ENCODE measurements around the gene GH2. TPM values are rescaled to one million over a fixed set of nuclear protein-coding genes. Genes with fewer than 3 reads are reported as not detected.

Gene GH2
- total RNA-seq, 1 donor from 2014 or later = not detected

- Histone ChIP-seq H3K27me3 (no peaks in the 10 kb centered on the region), H2AFZ (replicated peaks) (no peak overlapping the region), H3K79me2 (ENCODE audit: low read depth) (peaks cover 38% of the 10 kb centered on the region), H4K20me1 (ENCODE audit: low read depth) (peaks cover 3% of the 10 kb centered on the region), H3K4me1 (peaks cover 11% of the 10 kb centered on the region), H3K27ac (no peak overlapping the region), H3K4me3 (no peak overlapping the region), H3K4me2 (no peak overlapping the region), H3K9ac (no peak overlapping the region), H3K36me3 (peaks cover 5% of the 10 kb centered on the region), H3F3A (ENCODE audit: low read depth) (peaks cover 21% of the 10 kb centered on the region), H3K9me3 (ENCODE audit: low read depth) (no peaks in the 10 kb centered on the region)
- Mint-ChIP-seq H3K27me3 (ENCODE audit: insufficient read depth, low read depth) (peaks cover 11% of the 10 kb centered on the region), H3K27ac (no peak overlapping the region), H3K9me3 (no peaks in the 10 kb centered on the region), H3K4me1 (peaks cover 23% of the 10 kb centered on the region), H3K4me3 (no peak overlapping the region), H3K36me3 (peaks cover 32% of the 10 kb centered on the region)
- no peak for TF ChIP-seq EZH2phosphoT487 (IDR thresholded peaks at IDR 0.05)
- TF ChIP-seq, protein P1, sequence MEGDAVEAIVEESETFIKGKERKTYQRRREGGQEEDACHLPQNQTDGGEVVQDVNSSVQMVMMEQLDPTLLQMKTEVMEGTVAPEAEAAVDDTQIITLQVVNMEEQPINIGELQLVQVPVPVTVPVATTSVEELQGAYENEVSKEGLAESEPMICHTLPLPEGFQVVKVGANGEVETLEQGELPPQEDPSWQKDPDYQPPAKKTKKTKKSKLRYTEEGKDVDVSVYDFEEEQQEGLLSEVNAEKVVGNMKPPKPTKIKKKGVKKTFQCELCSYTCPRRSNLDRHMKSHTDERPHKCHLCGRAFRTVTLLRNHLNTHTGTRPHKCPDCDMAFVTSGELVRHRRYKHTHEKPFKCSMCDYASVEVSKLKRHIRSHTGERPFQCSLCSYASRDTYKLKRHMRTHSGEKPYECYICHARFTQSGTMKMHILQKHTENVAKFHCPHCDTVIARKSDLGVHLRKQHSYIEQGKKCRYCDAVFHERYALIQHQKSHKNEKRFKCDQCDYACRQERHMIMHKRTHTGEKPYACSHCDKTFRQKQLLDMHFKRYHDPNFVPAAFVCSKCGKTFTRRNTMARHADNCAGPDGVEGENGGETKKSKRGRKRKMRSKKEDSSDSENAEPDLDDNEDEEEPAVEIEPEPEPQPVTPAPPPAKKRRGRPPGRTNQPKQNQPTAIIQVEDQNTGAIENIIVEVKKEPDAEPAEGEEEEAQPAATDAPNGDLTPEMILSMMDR (IDR thresholded peaks at IDR 0.05) = no peak
- no peak for TF ChIP-seq EZH2 (IDR thresholded peaks at IDR 0.05)
- DNase-seq (ENCODE audit: low spot score) = no peak
Measured at GRCh38 chr17:63830278-63830677, 51.5 kb downstream of the GH2 start.

Small RNA genes within 50 kb of the gene (small RNA-seq; reads per million reads assigned to genes)
- gene AC040958.1 (not detected), gene AC127029.1 (not detected), gene GH1 (not detected)

Other genes with a start within 250 kb of the GH2 start
- gene LIMD2, start 181.8 kb downstream of the GH2 start, total RNA-seq (ENCODE audit: low replicate concordance) = 7.0 and 36.9 TPM in 2 replicates
- 46.6 and 69.6 TPM in 2 replicates for gene STRADA, start 140.1 kb downstream of the GH2 start, total RNA-seq (ENCODE audit: low replicate concordance)
- 49.2 and 60.8 TPM in 2 replicates for gene CCDC47, start 108.3 kb downstream of the GH2 start, total RNA-seq (ENCODE audit: low replicate concordance)
- 87.4 and 104 TPM in 2 replicates for gene DDX42, start 107.8 kb downstream of the GH2 start, total RNA-seq (ENCODE audit: low replicate concordance)
- 49.6 and 69.7 TPM in 2 replicates for gene PSMC5, start 54.5 kb downstream of the GH2 start, total RNA-seq (ENCODE audit: low replicate concordance)
- 21.8 and 44.3 TPM in 2 replicates for gene FTSJ3, start 54.3 kb downstream of the GH2 start, total RNA-seq (ENCODE audit: low replicate concordance)
- 80.7 and 100 TPM in 2 replicates for gene SMARCD2, start 39.3 kb downstream of the GH2 start, total RNA-seq (ENCODE audit: low replicate concordance)
- not detected in 2 replicates for gene CSH2, start 8.3 kb downstream of the GH2 start, total RNA-seq (ENCODE audit: low replicate concordance)
- gene CSH1, start 14.6 kb upstream of the GH2 start, total RNA-seq (ENCODE audit: low replicate concordance) = not detected in 2 replicates
- gene CSHL1, start 29.3 kb upstream of the GH2 start, total RNA-seq (ENCODE audit: low replicate concordance) = not detected in 2 replicates
- not detected in 2 replicates for gene GH1, start 36.9 kb upstream of the GH2 start, total RNA-seq (ENCODE audit: low replicate concordance)
- gene CD79B, start 50.4 kb upstream of the GH2 start, total RNA-seq (ENCODE audit: low replicate concordance) = 1.6 TPM in 1 of 2 replicates, not detected in the other
- gene SCN4A, start 91.0 kb upstream of the GH2 start, total RNA-seq (ENCODE audit: low replicate concordance) = 1.8 and 4.2 TPM in 2 replicates
- gene PRR29, start 116.4 kb upstream of the GH2 start, total RNA-seq (ENCODE audit: low replicate concordance) = 0.95 and 1.5 TPM in 2 replicates
- not detected in 2 replicates for gene ICAM2, start 138.7 kb upstream of the GH2 start, total RNA-seq (ENCODE audit: low replicate concordance)
- 2.4 and 4.3 TPM in 2 replicates for gene ERN1, start 248.2 kb upstream of the GH2 start, total RNA-seq (ENCODE audit: low replicate concordance)